Heart left ventricle (tissue), 16 donors: ENCODE results near the gene DLGAP1. TPM values are rescaled to one million over a fixed set of nuclear protein-coding genes. Genes with fewer than 3 reads are reported as not detected.

ENCODE experiments used
- ATAC-seq, 4 donors: fragments of 200-7000 bp; cut with Tn5 transposase; one replicate each; pipeline ENCODE4 v1.9.1; 2020 to 2022; ENCODE audit warnings: moderate library complexity in 4 of 4, mild to moderate bottlenecking in 3 of 4, moderate number of reproducible peaks in 1 of 4
- DNase-seq, 5 donors: peaks; one replicate each; pipeline ENCODE4 v3.0.0-alpha.2; 2020
- H3K27ac ChIP-seq, 12 donors: fragments of 200-600 bp; sonication (generic) in 4 of 12; one replicate each; pipeline versions ENCODE4 v1.5.0 to v1.8.0; 2016 to 2022; ENCODE audit warnings: mild to moderate bottlenecking in 2 of 12
- H3K27me3 ChIP-seq, 9 donors: fragments of 200-600 bp; sonication (generic) in 2 of 9; one replicate each; pipeline versions ENCODE4 v1.5.1 to v1.8.0; 2016 to 2022; ENCODE audit warnings: mild to moderate bottlenecking in 3 of 9
- H3K36me3 ChIP-seq, 9 donors: fragments of 200-600 bp; sonication (generic) in 2 of 9; one replicate each; pipeline versions ENCODE4 v1.5.0 to v1.8.0; 2018 to 2022; ENCODE audit warnings: mild to moderate bottlenecking in 2 of 9
- H3K4me1 ChIP-seq, 12 donors: fragments of 200-600 bp; sonication (generic) in 4 of 12; one replicate each; pipeline versions ENCODE4 v1.5.0 to v1.8.0; 2016 to 2022; ENCODE audit warnings: mild to moderate bottlenecking in 3 of 12
- H3K4me3 ChIP-seq, 12 donors: fragments of 200-600 bp; sonication (generic) in 4 of 12; one replicate each; pipeline versions ENCODE4 v1.5.0 to v1.8.0; 2017 to 2022; ENCODE audit warnings: mild to moderate bottlenecking in 9 of 12, moderate library complexity in 4 of 12
- H3K9me3 ChIP-seq, 12 donors: fragments of 200-600 bp; sonication (generic) in 4 of 12; one replicate each; pipeline versions ENCODE4 v1.5.0 to v1.8.0; 2016 to 2022; ENCODE audit warnings: mild to moderate bottlenecking in 1 of 12
- POLR2A ChIP-seq, 2 donors: fragments of 450-650 bp; IDR thresholded peaks; one replicate each; pipeline ENCODE4 v1.6.1; 2017; ENCODE audit warnings: antibody characterized with exemption in 2 of 2, mild to moderate bottlenecking in 2 of 2, moderate library complexity in 2 of 2
- WGBS, 4 donors: extraction: QIAGEN DNeasy Blood & Tissue Kit in 2 of 4; methylation state at CpG; one replicate each; pipeline versions ENCODE4 v1.1.5 to v1.1.7; 2013 to 2018; 5-methylcytosine and 5-hydroxymethylcytosine counted together
- intact Hi-C, 10 donors: fragments of 100-400 bp; cut with DNase I; formaldehyde crosslinking; loops; one replicate each; pipeline versions ENCODE4 v1.11.1 to v1.14.2; 2022
- polyA plus RNA-seq, 2 donors: library from polyadenylated mRNA; stranded (reverse); fragments of 200-250 nt; gene quantifications; one replicate each; pipeline ENCODE4 v1.2.3, GENCODE V29; 2013
- total RNA-seq, 9 donors: library from RNA; depleted of rRNA in 2 of 9; stranded (reverse); fragments of >200 nt in 2 of 9; fragmentation: NEBNext Ultra II Directional in 3 of 9; extraction: Animal tissue kit (Norgen Biotek cat#: 25700) in 3 of 9; gene quantifications; one replicate each; pipeline versions ENCODE4 v1.1.0 to v1.2.4, GENCODE V29; 2016 to 2023
- TF ChIP-seq, protein P1 (sequence below), 12 donors: fragments of 200-600 bp; sonication (generic) in 4 of 12; IDR thresholded peaks; one replicate each; pipeline versions ENCODE4 v1.5.0 to v1.8.0; 2018 to 2022; ENCODE audit warnings: antibody characterized with exemption in 12 of 12, mild to moderate bottlenecking in 5 of 12
- donor health status: ischemic (EF 13 %, LVEDD 7.1; RV severe dilation, severe dysfunction).
- donor health status: healthy with polysubstance abuse.
- donor health status: DM: no; HTN: yes; CAD: no.
- donor health status: DM: no; HTN: no; CAD: no.
- donor health status: ischemic (EF 25% LVEDD 6.9; RV normal size, moderate dysfunction).
- donor health status: ischemic (EF 25% LVEDD 5.7; RV mildly dilated, moderate dysfunction).
- donor health status: healthy.
- donor health status: DM: yes; HTN: yes; CAD: no.
- donor health status: ischemic (EF 35%, LVEDD 5.7; RV mildly dilated, moderate dysfunction).
- donor health status: nonischemic (EF 11% LVEDD 7.7; RV severe dilation, severe dysfunction).
- donor health status: DM: yes; HTN: yes; CAD: no.
- donor health status: PGD.
- donor health status: ischemic (EF 29% LVEDD 5.4; RV normal size, mild dysfunction).
- donor health status: nonischemic (EF 23%, LVEDD 6.1; RV moderate dilation, normal function).

The DLGAP1 gene
- total and polyA plus RNA-seq, 11 donors = 0.10 to 5.5 (median 0.40) TPM; not detected in 1

DNA sequence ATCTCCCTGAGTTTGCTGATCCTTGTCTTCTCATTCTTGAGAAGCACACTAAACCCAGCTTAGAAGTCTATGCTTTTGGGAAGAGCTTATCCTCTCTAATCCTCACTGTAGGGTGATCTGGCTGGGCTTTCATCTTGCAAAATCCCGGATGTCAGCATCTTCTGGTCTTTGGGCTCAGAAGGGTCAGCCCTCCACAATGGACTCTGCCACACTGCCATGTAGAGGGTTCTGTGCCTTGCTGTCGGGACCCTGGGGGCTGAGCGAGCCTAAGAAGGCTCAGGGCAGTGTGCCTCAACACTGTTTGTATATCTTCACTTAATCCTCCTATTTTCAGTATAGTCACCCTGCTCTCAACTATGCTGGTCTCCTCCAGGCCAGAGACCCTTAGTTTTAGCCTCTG is 902.8 kb downstream of the DLGAP1 start:
- Histone ChIP-seq H3K9me3 (no peaks in the 10 kb centered on the region), H3K4me3 (no peak overlapping the region), H3K4me1 (no peaks in the 10 kb centered on the region), H3K27me3 (no peaks in the 10 kb centered on the region), H3K27ac (no peak overlapping the region), H3K36me3 (no peaks in the 10 kb centered on the region)
- DNase-seq = no peak
- TF ChIP-seq, protein P1, sequence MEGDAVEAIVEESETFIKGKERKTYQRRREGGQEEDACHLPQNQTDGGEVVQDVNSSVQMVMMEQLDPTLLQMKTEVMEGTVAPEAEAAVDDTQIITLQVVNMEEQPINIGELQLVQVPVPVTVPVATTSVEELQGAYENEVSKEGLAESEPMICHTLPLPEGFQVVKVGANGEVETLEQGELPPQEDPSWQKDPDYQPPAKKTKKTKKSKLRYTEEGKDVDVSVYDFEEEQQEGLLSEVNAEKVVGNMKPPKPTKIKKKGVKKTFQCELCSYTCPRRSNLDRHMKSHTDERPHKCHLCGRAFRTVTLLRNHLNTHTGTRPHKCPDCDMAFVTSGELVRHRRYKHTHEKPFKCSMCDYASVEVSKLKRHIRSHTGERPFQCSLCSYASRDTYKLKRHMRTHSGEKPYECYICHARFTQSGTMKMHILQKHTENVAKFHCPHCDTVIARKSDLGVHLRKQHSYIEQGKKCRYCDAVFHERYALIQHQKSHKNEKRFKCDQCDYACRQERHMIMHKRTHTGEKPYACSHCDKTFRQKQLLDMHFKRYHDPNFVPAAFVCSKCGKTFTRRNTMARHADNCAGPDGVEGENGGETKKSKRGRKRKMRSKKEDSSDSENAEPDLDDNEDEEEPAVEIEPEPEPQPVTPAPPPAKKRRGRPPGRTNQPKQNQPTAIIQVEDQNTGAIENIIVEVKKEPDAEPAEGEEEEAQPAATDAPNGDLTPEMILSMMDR (IDR thresholded peaks at IDR 0.05) = no peak
- no peak for TF ChIP-seq POLR2A (IDR thresholded peaks at IDR 0.05)
- 72 to 90% (median 81%) methylated on average over 3 of the region's 3 CpGs for WGBS, 4 donors
- no peak for ATAC-seq
- intact Hi-C loops = no loop called here

DNA sequence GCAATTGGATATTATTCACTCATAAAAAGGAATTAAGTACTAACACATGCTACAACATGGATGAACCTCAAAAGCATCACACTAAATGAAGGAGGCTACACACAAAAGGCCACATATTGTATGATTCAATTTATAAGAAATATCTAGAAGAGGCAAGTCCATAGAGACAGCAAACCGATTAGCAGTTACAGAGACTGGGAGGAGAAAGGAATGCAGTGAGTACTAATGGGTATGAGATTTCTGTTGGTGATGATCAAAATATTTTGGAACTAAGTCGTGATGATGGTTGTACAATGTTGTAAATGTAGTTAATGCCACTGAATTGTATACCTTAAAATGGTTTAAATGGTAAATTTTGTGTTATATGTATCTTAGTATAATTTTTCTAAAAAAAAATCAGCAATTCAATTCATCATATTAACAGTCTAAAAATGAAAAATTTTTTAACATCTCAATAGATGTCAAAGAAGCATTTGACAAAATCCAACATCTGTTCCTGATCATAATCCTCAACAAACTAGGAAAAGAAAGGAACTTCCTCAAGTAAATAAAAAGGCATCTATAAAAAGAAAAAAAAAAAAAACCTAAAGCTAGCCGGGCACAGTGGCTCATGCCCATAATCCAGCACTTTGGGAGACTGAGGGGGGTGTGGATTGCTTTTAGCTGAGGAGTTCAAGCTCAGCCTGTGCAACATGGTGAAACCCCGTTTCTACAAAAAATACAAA is 907.1 kb downstream of the DLGAP1 start:
- Histone ChIP-seq H3K4me3 (no peak overlapping the region), H3K36me3 (no peaks in the 10 kb centered on the region), H3K9me3 (no peaks in the 10 kb centered on the region), H3K4me1 (no peaks in the 10 kb centered on the region), H3K27me3 (no peaks in the 10 kb centered on the region), H3K27ac (no peak overlapping the region)
- ATAC-seq (no peak), DNase-seq (no peak)
- TF ChIP-seq POLR2A (IDR thresholded peaks at IDR 0.05) = no peak
- TF ChIP-seq, protein P1 (IDR thresholded peaks at IDR 0.05) = no peak
- WGBS, 4 donors = 71 to 82% (median 77%) methylated on average over 4 of the region's 4 CpGs
- intact Hi-C loops = no loop called here

DNA sequence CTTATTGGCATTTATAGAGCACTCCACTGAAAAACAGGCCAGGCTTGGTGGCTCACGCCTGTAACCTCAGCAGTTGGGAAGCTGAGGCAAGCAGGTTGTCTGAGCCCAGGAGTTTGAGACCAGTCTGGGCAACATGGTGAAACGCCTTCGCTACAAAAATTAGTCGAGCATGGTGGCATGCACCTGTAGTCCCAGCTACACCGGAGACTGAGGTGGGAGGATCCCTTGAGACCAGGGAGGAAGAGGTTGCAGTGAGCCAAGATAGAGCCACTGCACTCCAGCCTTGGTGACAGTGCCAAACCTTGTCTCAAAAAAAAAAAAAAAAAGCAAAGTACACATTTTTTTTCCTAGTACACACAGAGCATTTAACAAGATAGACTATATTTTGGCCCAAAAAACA is 909.0 kb downstream of the DLGAP1 start:
- intact Hi-C loops = no loop called here
- ATAC-seq = no peak

DNA sequence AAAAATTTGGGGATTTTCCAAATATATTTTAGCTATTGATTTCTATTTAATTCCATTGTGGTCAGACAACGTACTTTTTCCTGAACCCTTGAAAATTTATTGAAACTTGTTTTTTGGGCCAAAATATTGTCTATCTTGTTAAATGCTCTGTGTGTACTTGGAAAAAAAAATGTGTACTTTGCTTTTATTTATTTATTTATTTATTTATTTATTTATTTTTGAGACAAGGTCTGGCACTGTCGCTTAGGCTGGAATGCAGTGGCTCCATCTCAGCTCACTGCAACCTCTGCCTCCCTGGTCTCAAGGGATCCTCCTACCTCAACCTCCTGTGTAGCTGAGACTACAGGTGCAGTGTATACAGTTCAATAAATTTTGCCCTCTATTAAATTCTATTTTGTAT is 910.6 kb downstream of the DLGAP1 start:
- 93 to 99% (median 94%) methylated on average over 2 of the region's 2 CpGs for WGBS, 4 donors
- H3K4me1 ChIP-seq = no peaks in the 10 kb centered on the region
- no peaks in the 10 kb centered on the region for H3K27me3 ChIP-seq
- no peak overlapping the region for H3K27ac ChIP-seq
- no peaks in the 10 kb centered on the region for H3K9me3 ChIP-seq
- DNase-seq = no peak
- TF ChIP-seq POLR2A (IDR thresholded peaks at IDR 0.05) = no peak
- TF ChIP-seq, protein P1 (IDR thresholded peaks at IDR 0.05) = no peak
- ATAC-seq = no peak
- no peaks in the 10 kb centered on the region for H3K36me3 ChIP-seq
- intact Hi-C loops = no loop called here
- H3K4me3 ChIP-seq = no peak overlapping the region

More for the DNA sequence above, 909.0 kb downstream of the DLGAP1 start:
- Histone ChIP-seq H3K4me1 (no peaks in the 10 kb centered on the region), H3K27ac (no peak overlapping the region), H3K4me3 (no peak overlapping the region), H3K27me3 (no peaks in the 10 kb centered on the region), H3K36me3 (no peaks in the 10 kb centered on the region), H3K9me3 (no peaks in the 10 kb centered on the region)
- DNase-seq = no peak
- TF ChIP-seq POLR2A (IDR thresholded peaks at IDR 0.05) = no peak
- TF ChIP-seq, protein P1 (IDR thresholded peaks at IDR 0.05) = no peak
- 77 to 89% (median 81%) methylated on average over 5 of the region's 5 CpGs for WGBS, 4 donors
